NB4 (cell line): ENCODE results near the gene MYO7A.

Experiments used
- MYC ChIP-seq: IDR thresholded peaks from 2 replicates; pipeline ENCODE4 v1.6.1; 2011; ENCODE audit warnings: low read depth, low read length
- POLR2A ChIP-seq: IDR thresholded peaks from 2 replicates; pipeline ENCODE4 v1.6.1; 2011; ENCODE audit warnings: mild to moderate bottlenecking; ENCODE audit not compliant: insufficient read length; ENCODE audit errors: extremely low read depth
- TF ChIP-seq, protein P1 (sequence below): IDR thresholded peaks from one replicate; pipeline ENCODE4 v1.5.1; 2012; ENCODE audit warnings: low read depth, low read length

DNA sequence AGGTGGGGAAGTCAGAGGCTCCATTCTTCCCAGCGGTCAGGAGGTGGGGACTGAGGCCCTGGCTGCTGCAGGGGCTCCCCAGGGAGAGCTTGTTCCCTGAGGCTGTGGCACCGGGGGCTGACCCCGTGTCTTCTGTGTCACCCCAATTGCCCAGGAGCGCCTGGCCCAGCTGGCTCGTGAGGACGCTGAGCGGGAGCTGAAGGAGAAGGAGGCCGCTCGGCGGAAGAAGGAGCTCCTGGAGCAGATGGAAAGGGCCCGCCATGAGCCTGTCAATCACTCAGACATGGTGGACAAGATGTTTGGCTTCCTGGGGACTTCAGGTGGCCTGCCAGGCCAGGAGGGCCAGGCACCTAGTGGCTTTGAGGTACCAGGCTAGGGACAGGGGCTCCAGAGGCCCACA, 53.2 kb downstream of the MYO7A start:
- TF ChIP-seq POLR2A, result no peak
- TF ChIP-seq, protein P1, sequence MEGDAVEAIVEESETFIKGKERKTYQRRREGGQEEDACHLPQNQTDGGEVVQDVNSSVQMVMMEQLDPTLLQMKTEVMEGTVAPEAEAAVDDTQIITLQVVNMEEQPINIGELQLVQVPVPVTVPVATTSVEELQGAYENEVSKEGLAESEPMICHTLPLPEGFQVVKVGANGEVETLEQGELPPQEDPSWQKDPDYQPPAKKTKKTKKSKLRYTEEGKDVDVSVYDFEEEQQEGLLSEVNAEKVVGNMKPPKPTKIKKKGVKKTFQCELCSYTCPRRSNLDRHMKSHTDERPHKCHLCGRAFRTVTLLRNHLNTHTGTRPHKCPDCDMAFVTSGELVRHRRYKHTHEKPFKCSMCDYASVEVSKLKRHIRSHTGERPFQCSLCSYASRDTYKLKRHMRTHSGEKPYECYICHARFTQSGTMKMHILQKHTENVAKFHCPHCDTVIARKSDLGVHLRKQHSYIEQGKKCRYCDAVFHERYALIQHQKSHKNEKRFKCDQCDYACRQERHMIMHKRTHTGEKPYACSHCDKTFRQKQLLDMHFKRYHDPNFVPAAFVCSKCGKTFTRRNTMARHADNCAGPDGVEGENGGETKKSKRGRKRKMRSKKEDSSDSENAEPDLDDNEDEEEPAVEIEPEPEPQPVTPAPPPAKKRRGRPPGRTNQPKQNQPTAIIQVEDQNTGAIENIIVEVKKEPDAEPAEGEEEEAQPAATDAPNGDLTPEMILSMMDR, result no peak
- TF ChIP-seq MYC, result no peak
